Endodermal cell (in vitro differentiated cells): ENCODE data around the gene CREM. TPM values are rescaled to one million over a fixed set of nuclear protein-coding genes. Genes with fewer than 3 reads are reported as not detected.
"Not testable (repeated sequence)": the region's sequence is repeated elsewhere in the genome, so short reads cannot be mapped to it uniquely, and the experiment has no call there.

Source experiments
- DNase-seq: peaks from one replicate; pipeline ENCODE4 v3.0.0-alpha.2; 2017
- H3K27ac ChIP-seq: 2 replicates; pipeline ENCODE4 v1.5.1; 2013; ENCODE audit warnings: mild to moderate bottlenecking, low read depth, low read length, moderate library complexity
- H3K27me3 ChIP-seq: 2 replicates; pipeline ENCODE4 v1.6.1; 2013; ENCODE audit warnings: mild to moderate bottlenecking, low read length, moderate library complexity; ENCODE audit not compliant: insufficient read depth, control insufficient read depth, poor library complexity, severe bottlenecking
- H3K36me3 ChIP-seq: 2 replicates; pipeline ENCODE4 v1.7.0; 2013; ENCODE audit warnings: mild to moderate bottlenecking, low read length, moderate library complexity; ENCODE audit not compliant: control insufficient read depth, insufficient read depth
- H3K4me1 ChIP-seq: one replicate; pipeline ENCODE4 v1.7.0; 2013; ENCODE audit warnings: low read length; ENCODE audit not compliant: control insufficient read depth, insufficient read depth
- H3K4me3 ChIP-seq: 2 replicates; pipeline ENCODE4 v1.5.1; 2013; ENCODE audit warnings: mild to moderate bottlenecking, low read length, moderate library complexity
- H3K9ac ChIP-seq: 2 replicates; pipeline ENCODE4 v1.6.1; 2013; ENCODE audit warnings: mild to moderate bottlenecking, low read length, moderate library complexity; ENCODE audit not compliant: poor library complexity, severe bottlenecking; ENCODE audit errors: extremely low read depth
- H3K9me3 ChIP-seq: 2 replicates; pipeline ENCODE4 v1.6.1; 2013; ENCODE audit warnings: mild to moderate bottlenecking, low read length, moderate library complexity; ENCODE audit not compliant: control insufficient read depth
- H3K27ac Mint-ChIP-seq: 2 replicates; pipeline ENCODE4 v1.8.0; 2020; ENCODE audit warnings: mixed read lengths
- H3K27me3 Mint-ChIP-seq: 2 replicates; pipeline ENCODE4 v1.8.0; 2021; ENCODE audit warnings: mild to moderate bottlenecking, mixed read lengths; ENCODE audit not compliant: insufficient read depth
- H3K36me3 Mint-ChIP-seq: 2 replicates; pipeline ENCODE4 v1.8.0; 2020; ENCODE audit warnings: low read depth, mixed read lengths
- H3K4me1 Mint-ChIP-seq: 2 replicates; pipeline ENCODE4 v1.8.0; 2020; ENCODE audit warnings: mixed read lengths
- H3K4me3 Mint-ChIP-seq: 2 replicates; pipeline ENCODE4 v1.8.0; 2020; ENCODE audit warnings: mild to moderate bottlenecking, moderate library complexity, mixed read lengths
- H3K9me3 Mint-ChIP-seq: 2 replicates; pipeline ENCODE4 v1.8.0; 2020; ENCODE audit warnings: mild to moderate bottlenecking, mixed read lengths
- CTCF ChIP-seq: fragments of 200-600 bp; sonication (generic); conservative IDR thresholded peaks from 2 replicates; pipeline ENCODE4 v1.5.0; 2021; ENCODE audit warnings: antibody characterized with exemption, mild to moderate bottlenecking
- WGBS, 2 experiments: methylation state at CpG; one replicate each; pipeline versions ENCODE4 v1.1.5 to v1.1.7; 2013; ENCODE audit warnings: missing lambda C conversion rate in 2 of 2, mixed read lengths in 1 of 2; ENCODE audit not compliant: insufficient coverage in 1 of 2, insufficient read length in 1 of 2; 5-methylcytosine and 5-hydroxymethylcytosine counted together
- total RNA-seq, 2 donors: library from RNA; stranded (reverse); fragmentation: NEBNext Ultra II Directional in 1 of 2; extraction: Animal tissue kit (Norgen Biotek cat#: 25700) in 1 of 2; gene quantifications; 2 replicates in 1 of 2; 3 replicates in 1 of 2; pipeline ENCODE4 v1.2.1, GENCODE V29; 2021

The CREM gene
- total RNA-seq, 2 donors from 2014 or later = 31.5 to 35.3 TPM

DNA sequence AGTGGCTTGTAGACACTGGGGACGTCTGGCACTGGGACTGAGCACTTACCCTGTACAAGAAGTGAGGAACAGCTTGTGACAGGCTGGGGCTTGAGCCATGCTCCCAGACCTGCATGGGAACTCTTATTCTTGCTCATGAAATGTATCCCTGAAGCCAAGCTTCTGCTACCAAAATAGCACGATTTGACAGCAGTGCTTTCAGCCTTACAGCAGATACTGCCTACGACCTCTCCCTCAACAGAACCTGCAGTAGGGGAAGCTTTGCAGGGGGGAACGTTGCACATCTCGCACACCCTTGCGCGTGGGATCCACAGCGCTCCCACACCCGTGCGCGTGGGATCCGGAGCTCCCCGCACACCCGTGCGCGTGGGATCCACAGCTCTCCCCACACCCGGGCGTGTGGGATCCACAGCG is 88.0 kb downstream of the CREM start:
- H3K36me3 ChIP-seq = no peaks in the 10 kb centered on the region
- no peaks in the 10 kb centered on the region for H3K36me3 Mint-ChIP-seq

DNA sequence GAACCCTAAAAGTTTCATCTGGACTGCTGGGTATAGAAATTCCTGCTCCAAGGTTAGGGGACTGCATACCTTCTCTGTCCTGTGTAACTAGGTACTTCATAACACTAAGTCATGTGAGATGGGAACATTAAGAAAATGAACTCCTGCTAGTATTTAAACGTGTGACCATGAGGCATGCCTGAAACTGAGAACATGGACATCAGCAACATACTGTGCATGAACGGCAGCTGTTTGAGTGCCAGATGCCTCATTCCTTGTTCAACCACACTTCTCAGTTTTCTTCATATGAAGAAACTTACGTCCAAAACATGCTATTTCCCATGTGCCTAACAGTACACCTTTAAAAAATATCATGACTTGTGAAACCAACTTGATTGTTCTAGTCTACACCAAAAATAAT is 88.5 kb downstream of the CREM start:
- Histone ChIP-seq H3K9ac (no peak overlapping the region), H3K4me1 (no peaks in the 10 kb centered on the region), H3K36me3 (no peaks in the 10 kb centered on the region), H3K27ac (no peak overlapping the region), H3K4me3 (no peak overlapping the region), H3K27me3 (no peaks in the 10 kb centered on the region), H3K9me3 (no peaks in the 10 kb centered on the region)
- H3K27me3 Mint-ChIP-seq = no peaks in the 10 kb centered on the region
- H3K36me3 Mint-ChIP-seq = no peaks in the 10 kb centered on the region
- H3K9me3 Mint-ChIP-seq = no peaks in the 10 kb centered on the region
- H3K4me1 Mint-ChIP-seq = peaks cover 27% of the 10 kb centered on the region
- 89 to 90% methylated on average over 3 of the region's 3 CpGs for WGBS, 2 experiments
- H3K4me3 Mint-ChIP-seq = no peak overlapping the region
- TF ChIP-seq CTCF = no peak
- no peak for DNase-seq
- no peak overlapping the region for H3K27ac Mint-ChIP-seq

More for the DNA sequence above, 88.0 kb downstream of the CREM start:
- H3K9ac ChIP-seq = no peak overlapping the region
- no peak for TF ChIP-seq CTCF
- Mint-ChIP-seq H3K27me3 (no peaks in the 10 kb centered on the region), H3K27ac (no peak overlapping the region), H3K9me3 (no peaks in the 10 kb centered on the region), H3K4me1 (peaks cover 32% of the 10 kb centered on the region), H3K4me3 (no peak overlapping the region)
- H3K27me3 ChIP-seq = no peaks in the 10 kb centered on the region
- H3K27ac ChIP-seq = no peak overlapping the region
- H3K4me3 ChIP-seq = no peak overlapping the region
- H3K9me3 ChIP-seq = no peaks in the 10 kb centered on the region
- no peaks in the 10 kb centered on the region for H3K4me1 ChIP-seq
- 96 to 97% methylated on average over 19 of the region's 19 CpGs for WGBS, 2 experiments
- no peak for DNase-seq

DNA sequence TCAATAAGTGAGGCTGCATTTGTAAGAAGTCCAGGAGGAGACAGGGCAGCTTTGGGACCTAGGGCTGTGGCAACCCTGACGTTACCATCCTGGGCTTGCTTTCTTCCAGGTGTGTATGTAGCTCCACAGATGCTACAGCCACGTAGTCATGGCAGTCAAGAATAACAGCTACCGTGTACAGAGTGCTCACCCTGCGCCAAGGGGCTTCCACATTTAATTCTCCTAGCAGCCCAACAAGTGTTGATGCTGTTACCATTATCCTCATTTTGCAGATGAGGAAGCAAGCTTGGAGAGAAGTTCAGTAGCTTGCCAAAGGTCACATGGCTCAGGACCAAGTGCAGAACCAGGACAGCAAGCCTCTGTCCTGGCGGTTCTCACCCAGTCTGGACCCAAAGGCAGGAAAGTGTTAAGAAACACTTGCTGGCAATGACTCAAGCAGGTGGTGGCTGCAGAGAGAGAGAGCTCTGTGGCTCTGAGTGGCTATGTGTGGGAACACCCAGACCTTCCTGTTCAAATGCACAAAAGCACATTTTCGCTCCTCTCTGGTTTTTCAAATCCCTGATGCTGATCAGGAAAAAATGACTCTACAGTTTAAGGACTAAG is 89.8 kb downstream of the CREM start:
- TF ChIP-seq CTCF = no peak

GRCh38 chr10:35216956-35217355 is 90.3 kb downstream of the CREM start:
- not testable (repeated sequence) for H3K9ac ChIP-seq, H3K4me3 ChIP-seq, DNase-seq, H3K4me1 ChIP-seq, H3K9me3 Mint-ChIP-seq, H3K36me3 ChIP-seq, H3K27ac Mint-ChIP-seq, H3K27me3 Mint-ChIP-seq, H3K9me3 ChIP-seq, H3K27me3 ChIP-seq, H3K27ac ChIP-seq, H3K4me3 Mint-ChIP-seq, H3K36me3 Mint-ChIP-seq
- peaks cover 10% of the 10 kb centered on the region for H3K4me1 Mint-ChIP-seq
- WGBS, 2 experiments = 91 to 92% methylated on average over 8 to 9 of the region's 9 CpGs

More for the DNA sequence above, 89.8 kb downstream of the CREM start:
- Mint-ChIP-seq H3K27me3 (no peaks in the 10 kb centered on the region), H3K4me3 (no peak overlapping the region), H3K4me1 (peaks cover 14% of the 10 kb centered on the region), H3K27ac (no peak overlapping the region), H3K9me3 (no peaks in the 10 kb centered on the region), H3K36me3 (no peaks in the 10 kb centered on the region)
- H3K4me1 ChIP-seq = no peaks in the 10 kb centered on the region
- no peak overlapping the region for H3K27ac ChIP-seq
- no peak overlapping the region for H3K9ac ChIP-seq
- H3K9me3 ChIP-seq = no peaks in the 10 kb centered on the region
- no peak for DNase-seq
- no peak overlapping the region for H3K4me3 ChIP-seq
- H3K27me3 ChIP-seq = no peaks in the 10 kb centered on the region
- H3K36me3 ChIP-seq = no peaks in the 10 kb centered on the region
- WGBS, 2 experiments = 92 to 93% methylated on average over 6 of the region's 6 CpGs
